H1 (cell line): ENCODE data around the gene CDON. TPM values are rescaled to one million over a fixed set of nuclear protein-coding genes. Genes with fewer than 3 reads are reported as not detected.

Experiments
- CTCF ChIA-PET: fragments of 300-600 bp; sonication (Branson Sonifier 250); formaldehyde crosslinking; loops from one replicate; lab custom pipeline; 2021; ENCODE audit not compliant: partially characterized antibody; lab: Charles Lee
- POLR2A ChIA-PET: fragments of 300-600 bp; sonication (Branson Sonifier 250); formaldehyde crosslinking; loops from one replicate; lab custom pipeline; 2021; ENCODE audit warnings: inconsistent platforms; ENCODE audit not compliant: partially characterized antibody; lab: Charles Lee
- DNase-seq, 2 experiments: peaks; one replicate each; pipeline versions ENCODE4 v3.0.0 to v3.0.0-alpha.2; 2010 to 2022; ENCODE audit warnings: low spot score in 2 of 2, low read depth in 1 of 2, mixed read lengths in 1 of 2
- FAIRE-seq: peaks from 2 replicates; lab custom pipeline; 2011; peaks lifted over from hg19 to GRCh38; lab: Jason Lieb, UNC
- H2AFZ ChIP-seq: 2 replicates; pipeline ENCODE4 v1.8.1; 2012; ENCODE audit warnings: low read length, inconsistent platforms
- H2AK5ac ChIP-seq: 2 replicates; pipeline ENCODE4 v1.6.1; 2013; ENCODE audit warnings: low read depth, low read length
- H2BK120ac ChIP-seq: replicated peaks from 2 replicates; pipeline ENCODE3; 2013; ENCODE audit warnings: low read depth, low read length, inconsistent platforms
- H2BK12ac ChIP-seq: 2 replicates; pipeline ENCODE4 v1.6.1; 2013; ENCODE audit warnings: low read depth, low read length
- H2BK15ac ChIP-seq: 2 replicates; pipeline ENCODE4 v1.6.1; 2013; ENCODE audit warnings: low read length
- H2BK20ac ChIP-seq: 2 replicates; pipeline ENCODE4 v1.6.1; 2013; ENCODE audit warnings: low read length
- H2BK5ac ChIP-seq: 2 replicates; pipeline ENCODE4 v1.6.1; 2013; ENCODE audit warnings: low read depth, low read length
- H3K14ac ChIP-seq: 2 replicates; pipeline ENCODE4 v1.6.1; 2013; ENCODE audit warnings: inconsistent platforms; ENCODE audit not compliant: insufficient read length
- H3K18ac ChIP-seq: 2 replicates; pipeline ENCODE4 v1.6.1; 2013; ENCODE audit warnings: low read length; ENCODE audit errors: extremely low read depth
- H3K23ac ChIP-seq: 2 replicates; pipeline ENCODE4 v1.6.1; 2013; ENCODE audit warnings: inconsistent platforms; ENCODE audit not compliant: insufficient read length
- H3K23me2 ChIP-seq: 2 replicates; pipeline ENCODE4 v1.6.1; 2013; ENCODE audit warnings: low read depth, low read length
- H3K27ac ChIP-seq: 2 replicates; pipeline ENCODE4 v1.6.1; 2011; ENCODE audit warnings: low read depth, low read length, inconsistent platforms
- H3K27me3 ChIP-seq, 4 experiments: replicated peaks in 1 of 4; 1 replicate in 1 of 4; 2 replicates in 3 of 4; pipeline versions ENCODE4 v1.6.1 to v1.8.1; 2011 to 2013; ENCODE audit warnings: low read length in 3 of 4, mild to moderate bottlenecking in 3 of 4, inconsistent platforms in 2 of 4, mixed read lengths in 2 of 4, moderate library complexity in 1 of 4; ENCODE audit not compliant: control insufficient read depth in 3 of 4, insufficient read depth in 3 of 4; ENCODE audit errors: extremely low read depth in 1 of 4
- H3K36me3 ChIP-seq, 4 experiments: 2 replicates each; pipeline versions ENCODE4 v1.6.1 to v1.8.1; 2011 to 2013; ENCODE audit warnings: mild to moderate bottlenecking in 4 of 4, low read length in 3 of 4, moderate library complexity in 2 of 4, control low read depth in 1 of 4, inconsistent platforms in 1 of 4; ENCODE audit not compliant: insufficient read depth in 4 of 4, control insufficient read depth in 2 of 4
- H3K4ac ChIP-seq: replicated peaks from 2 replicates; pipeline ENCODE3; 2013; ENCODE audit warnings: low read length, low read depth, mixed read lengths, inconsistent platforms; ENCODE audit not compliant: insufficient read length
- H3K4me1 ChIP-seq, 4 experiments: replicated peaks in 1 of 4; 1 replicate in 1 of 4; 2 replicates in 3 of 4; pipeline versions ENCODE4 v1.6.1 to v1.8.1; 2011 to 2013; ENCODE audit warnings: low read length in 3 of 4, inconsistent platforms in 2 of 4, mixed read lengths in 1 of 4; ENCODE audit not compliant: insufficient read depth in 4 of 4, control insufficient read depth in 3 of 4
- H3K4me2 ChIP-seq, 2 experiments: 2 replicates each; pipeline versions ENCODE4 v1.6.1 to v1.8.1; 2011 to 2013; ENCODE audit warnings: low read depth in 2 of 2, low read length in 2 of 2, control low read depth in 1 of 2, inconsistent platforms in 1 of 2, mild to moderate bottlenecking in 1 of 2; ENCODE audit not compliant: insufficient read depth in 1 of 2
- H3K4me3 ChIP-seq, 4 experiments: fragments of 200-600, 300-600 bp in 1 of 4; sonication (generic), shearing (Covaris generic), sonication (Bioruptor Twin) in 1 of 4; 2 replicates each; pipeline versions ENCODE4 v1.5.1 to v1.8.1; 2011 to 2016; ENCODE audit warnings: low read length in 4 of 4, low read depth in 3 of 4, control low read depth in 2 of 4, inconsistent platforms in 2 of 4, mild to moderate bottlenecking in 2 of 4, mixed read lengths in 1 of 4, moderate library complexity in 1 of 4; ENCODE audit not compliant: insufficient read depth in 2 of 4; ENCODE audit errors: extremely low read depth in 1 of 4
- H3K56ac ChIP-seq: replicated peaks from 2 replicates; pipeline ENCODE3; 2013; ENCODE audit warnings: low read depth, mild to moderate bottlenecking, mixed read lengths, low read length, inconsistent platforms; ENCODE audit not compliant: insufficient read length
- H3K79me1 ChIP-seq: 2 replicates; pipeline ENCODE4 v1.6.1; 2013; ENCODE audit warnings: low read depth, low read length, control low read depth
- H3K79me2 ChIP-seq, 2 experiments: 2 replicates each; pipeline versions ENCODE4 v1.6.1 to v1.8.1; 2012 to 2013; ENCODE audit warnings: low read length in 2 of 2, mild to moderate bottlenecking in 2 of 2, inconsistent platforms in 1 of 2; ENCODE audit not compliant: insufficient read depth in 2 of 2, control insufficient read depth in 1 of 2
- H3K9ac ChIP-seq, 4 experiments: replicated peaks in 1 of 4; 1 replicate in 1 of 4; 2 replicates in 3 of 4; pipeline versions ENCODE4 v1.6.1 to v1.8.1; 2011 to 2013; ENCODE audit warnings: low read depth in 3 of 4, low read length in 3 of 4, control low read depth in 2 of 4, mild to moderate bottlenecking in 2 of 4, moderate library complexity in 2 of 4, inconsistent platforms in 1 of 4; ENCODE audit errors: extremely low read depth in 1 of 4
- H3K9me3 ChIP-seq, 2 experiments: 2 replicates each; pipeline versions ENCODE4 v1.6.1 to v1.8.1; 2012 to 2013; ENCODE audit warnings: mild to moderate bottlenecking in 2 of 2, moderate library complexity in 2 of 2, control low read depth in 1 of 2, inconsistent platforms in 1 of 2, low read depth in 1 of 2, low read length in 1 of 2, mixed read lengths in 1 of 2; ENCODE audit not compliant: insufficient read depth in 2 of 2
- H4K20me1 ChIP-seq, 2 experiments: replicated peaks in 1 of 2; 2 replicates each; pipeline versions ENCODE3 to v1.8.1; 2011 to 2013; ENCODE audit warnings: inconsistent platforms in 2 of 2, low read length in 2 of 2, mild to moderate bottlenecking in 1 of 2; ENCODE audit not compliant: insufficient read depth in 2 of 2, control insufficient read depth in 1 of 2
- H4K5ac ChIP-seq: 2 replicates; pipeline ENCODE4 v1.6.1; 2013; ENCODE audit warnings: low read length, low read depth, mixed read lengths, inconsistent platforms; ENCODE audit not compliant: insufficient read length
- H4K8ac ChIP-seq: 2 replicates; pipeline ENCODE4 v1.8.0; 2013; ENCODE audit warnings: mild to moderate bottlenecking, moderate library complexity, low read length, inconsistent platforms; ENCODE audit not compliant: insufficient read depth; ENCODE audit errors: extremely low read depth
- H4K91ac ChIP-seq: replicated peaks from 2 replicates; pipeline ENCODE3; 2013; ENCODE audit warnings: low read length, mixed read lengths, inconsistent platforms; ENCODE audit not compliant: insufficient read length
- BACH1 ChIP-seq: IDR thresholded peaks from 2 replicates; pipeline ENCODE4 v1.6.1; 2012; ENCODE audit warnings: low read length, improper control_type of control experiment
- CBX5 ChIP-seq: fragments of 300-800, 300-1000 bp; sonication (generic); IDR thresholded peaks from 2 replicates; pipeline ENCODE4 v1.7.1; 2016; ENCODE audit warnings: antibody characterized with exemption, low read length, low read depth
- CTCF ChIP-seq, 3 experiments: IDR thresholded peaks; 1 replicate in 2 of 3; 2 replicates in 1 of 3; pipeline versions ENCODE4 v1.5.1 to v1.6.1; 2011; ENCODE audit warnings: low read length in 3 of 3, mild to moderate bottlenecking in 3 of 3, inconsistent platforms in 2 of 3, low read depth in 1 of 3, moderate library complexity in 1 of 3; ENCODE audit not compliant: insufficient read depth in 1 of 3; ENCODE audit errors: control extremely low read depth in 1 of 3
- POLR2AphosphoS5 ChIP-seq: IDR thresholded peaks from 2 replicates; pipeline ENCODE4 v1.6.1; 2011; ENCODE audit warnings: low read depth, low read length
- RAD21 ChIP-seq, 2 experiments: IDR thresholded peaks in 1 of 2; conservative IDR thresholded peaks in 1 of 2; 2 replicates each; pipeline ENCODE4 v1.6.1; 2011; ENCODE audit warnings: low read depth in 2 of 2, low read length in 2 of 2, improper control_type of control experiment in 1 of 2, inconsistent platforms in 1 of 2, mild to moderate bottlenecking in 1 of 2, moderate library complexity in 1 of 2
- SIRT6 ChIP-seq: IDR thresholded peaks from one replicate; pipeline ENCODE4 v1.7.1; 2012; ENCODE audit warnings: low read length, inconsistent platforms
- SIX5 ChIP-seq: IDR thresholded peaks from 2 replicates; pipeline ENCODE4 v1.6.1; 2011; ENCODE audit warnings: mild to moderate bottlenecking, low read depth, low read length
- USF2 ChIP-seq: IDR thresholded peaks from 2 replicates; pipeline ENCODE4 v1.6.1; 2011; ENCODE audit warnings: low read length, improper control_type of control experiment
- WGBS, 2 experiments: shearing (Covaris generic) in 1 of 2; methylation state at CpG; one replicate each; pipeline versions ENCODE4 v1.1.6 to v1.1.7; 2013 to 2015; ENCODE audit warnings: low lambda C conversion rate in 2 of 2, mixed read lengths in 2 of 2, inconsistent platforms in 1 of 2, low coverage in 1 of 2, missing lambda C conversion rate in 1 of 2; ENCODE audit not compliant: insufficient replicate concordance in 2 of 2, insufficient coverage in 1 of 2, insufficient read length in 1 of 2; ENCODE audit errors: extremely low coverage in 1 of 2, missing lambda C conversion rate in 1 of 2; 5-methylcytosine and 5-hydroxymethylcytosine counted together
- polyA plus RNA-seq, 7 experiments: library from polyadenylated mRNA; depleted of rRNA in 3 of 7; stranded (reverse) in 5 of 7; unstranded in 2 of 7; fragments of >200 nt in 5 of 7; fragments of 200-250 nt in 2 of 7; gene quantifications; 1 replicate in 5 of 7; 2 replicates in 1 of 7; 4 replicates in 1 of 7; pipeline versions ENCODE4 v1.2.1 to v1.2.3, GENCODE V29; 2011 to 2013; ENCODE audit warnings: missing spikeins in 2 of 7, mixed read lengths in 2 of 7
- total RNA-seq: library from RNA; stranded (reverse); fragmentation: NEBNext Ultra II Directional; extraction: Animal tissue kit (Norgen Biotek cat#: 25700); gene quantifications from 2 replicates; pipeline ENCODE4 v1.2.1, GENCODE V29; 2021

CDON gene
- total and polyA plus RNA-seq, 2 of the 8 experiments (the other 6 are each of a cell fraction or from before 2014, with no cell fraction given), result 11.0 to 32.5 TPM

- no peak overlapping the region for H3K23ac ChIP-seq
- no peaks in the 10 kb centered on the region for H3K79me2 ChIP-seq
- no peaks in the 10 kb centered on the region for H3K79me1 ChIP-seq
- WGBS, 2 experiments, result 92% methylated on average over 15 of the region's 15 CpGs; no CpG with 5 or more reads in 1 of the 2 experiments
- no peaks in the 10 kb centered on the region for H3K23me2 ChIP-seq
- DNase-seq (no peak), FAIRE-seq (no peak)
- H2BK5ac ChIP-seq, result no peak overlapping the region
- H2AK5ac ChIP-seq, result no peak overlapping the region
- no peak overlapping the region for H2BK120ac ChIP-seq
- H3K4me3 ChIP-seq, result no peak overlapping the region
- H3K36me3 ChIP-seq, result peaks cover 0 to 4% (median 3%) of the 10 kb centered on the region in 4 experiments; a peak in 3 of 8 replicates
- no peak overlapping the region for H4K91ac ChIP-seq
- no peak overlapping the region for H4K5ac ChIP-seq
- H3K18ac ChIP-seq, result no peak overlapping the region
- H3K56ac ChIP-seq, result no peak overlapping the region
- H2BK20ac ChIP-seq, result no peak overlapping the region
- H2BK15ac ChIP-seq, result no peak overlapping the region
- no peak overlapping the region for H2BK12ac ChIP-seq
- no peak overlapping the region for H3K4me2 ChIP-seq
- peaks cover 0 to 2% (median 0%) of the 10 kb centered on the region in 4 experiments; a peak in 2 of 7 replicates for H3K4me1 ChIP-seq
- no peak overlapping the region for H3K14ac ChIP-seq
- H4K8ac ChIP-seq, result no peak overlapping the region
- ChIA-PET CTCF (interaction anchor here (0.6 to 9.1 kb wide), 9 partner anchors 10 to 233 kb away, joined by 3 to 65 read pairs (median 5); partner anchors contain the start of gene VSIG10L2), POLR2A (no interaction called here)
- no peaks in the 10 kb centered on the region for H4K20me1 ChIP-seq
- no peak overlapping the region for H3K27ac ChIP-seq
- H3K27me3 ChIP-seq, result no peaks in the 10 kb centered on the region
- H3K9me3 ChIP-seq, result no peaks in the 10 kb centered on the region
- no peak overlapping the region for H3K4ac ChIP-seq
- no peak overlapping the region for H3K9ac ChIP-seq
- no peak overlapping the region for H2AFZ ChIP-seq
- TF ChIP-seq SIRT6 (no peak), SIX5 (no peak), CTCF (IDR thresholded peaks at IDR 0.05; ENCODE audit: control extremely low read depth in 1 of 3, insufficient read depth in 1 of 3, low read depth in 1 of 3, low read length in 3 of 3) (no peak), BACH1 (no peak), CBX5 (no peak), USF2 (no peak), RAD21 (IDR thresholded peaks at IDR 0.05 in 1 of 2, conservative IDR thresholded peaks at IDR 0.05 in 1 of 2; ENCODE audit: low read depth in 2 of 2, low read length in 2 of 2) (no peak), POLR2AphosphoS5 (no peak)
Observed at GRCh38 chr11:125954945-125955640, 107.6 kb downstream of the CDON start.
